HEK293 (cell line): ENCODE measurements around the gene BCDIN3D.

Experiments used
- CTCF ChIA-PET: fragments of 350-600 bp; formaldehyde crosslinking; extraction: SDS; loops from one replicate; lab custom pipeline; 2021; ENCODE audit warnings: antibody characterized with exemption; lab: Yijun Ruan, JAX
- POLR2A ChIA-PET: fragments of 300-600 bp; formaldehyde crosslinking; extraction: SDS; loops from one replicate; lab custom pipeline; 2020; ENCODE audit warnings: antibody characterized with exemption, inconsistent platforms; lab: Yijun Ruan, JAX
- H3K27ac ChIP-seq: fragments of 200-500 bp; sonication (Bioruptor generic); 2 replicates; pipeline ENCODE4 v1.5.1; 2014; ENCODE audit warnings: low read depth, low read length, control low read depth, inconsistent platforms; ENCODE audit errors: extremely low read depth
- H3K36me3 ChIP-seq, 2 experiments: fragments of 200-500 bp in 1 of 2; sonication (Bioruptor generic) in 1 of 2; 1 replicate in 1 of 2; 2 replicates in 1 of 2; pipeline ENCODE4 v1.5.1; 2014 to 2017; ENCODE audit warnings: inconsistent platforms in 2 of 2, low read length in 2 of 2; ENCODE audit not compliant: control insufficient read depth in 2 of 2, insufficient read depth in 1 of 2
- H3K4me1 ChIP-seq: fragments of 200-500 bp; sonication (Bioruptor generic); 2 replicates; pipeline ENCODE4 v1.5.1; 2014; ENCODE audit warnings: mild to moderate bottlenecking, low read length, inconsistent platforms; ENCODE audit not compliant: control insufficient read depth, insufficient read depth
- H3K4me3 ChIP-seq: 2 replicates; pipeline ENCODE4 v1.5.1; 2011; ENCODE audit warnings: low read depth, mild to moderate bottlenecking, control low read depth, low read length, moderate library complexity
- H3K9me3 ChIP-seq: fragments of 200-500 bp; sonication (Bioruptor generic); 2 replicates; pipeline ENCODE4 v1.5.1; 2014; ENCODE audit warnings: low read depth, low read length, inconsistent platforms; ENCODE audit not compliant: control insufficient read depth, insufficient read depth
- GLIS2 ChIP-seq: fragments of 450-650 bp; formaldehyde crosslinking; IDR thresholded peaks from 2 replicates; pipeline ENCODE4 v1.5.1; 2016; ENCODE audit warnings: missing biosample characterization, missing genetic modification characterization
- KLF1 ChIP-seq: fragments of 450-650 bp; formaldehyde crosslinking; IDR thresholded peaks from 2 replicates; pipeline ENCODE4 v1.5.1; 2016; ENCODE audit warnings: missing biosample characterization, missing genetic modification characterization
- YY1 ChIP-seq: fragments of 450-650 bp; formaldehyde crosslinking; IDR thresholded peaks from 2 replicates; pipeline ENCODE4 v1.5.1; 2018; ENCODE audit warnings: missing biosample characterization, missing genetic modification characterization
- ZNF274 ChIP-seq, 2 experiments: fragments of 200-500 bp in 1 of 2; fragments of 450-650 bp in 1 of 2; sonication (Bioruptor generic) in 1 of 2; formaldehyde crosslinking in 1 of 2; IDR thresholded peaks; 2 replicates each; pipeline versions ENCODE4 v1.5.1 to v1.6.1; 2014 to 2016; ENCODE audit warnings: borderline replicate concordance in 1 of 2, inconsistent platforms in 1 of 2, low read length in 1 of 2, missing biosample characterization in 1 of 2, missing genetic modification characterization in 1 of 2
- ZNF341 ChIP-seq: fragments of 450-650 bp; formaldehyde crosslinking; IDR thresholded peaks from 2 replicates; pipeline ENCODE4; 2016; ENCODE audit warnings: low read depth, missing biosample characterization, missing genetic modification characterization
- ZNF707 ChIP-seq: fragments of 450-650 bp; formaldehyde crosslinking; IDR thresholded peaks from 2 replicates; pipeline ENCODE4 v1.5.1; 2016; ENCODE audit warnings: missing biosample characterization, missing genetic modification characterization
- ZNF791 ChIP-seq: fragments of 450-650 bp; formaldehyde crosslinking; IDR thresholded peaks from 2 replicates; pipeline ENCODE4 v1.5.1; 2016; ENCODE audit warnings: missing biosample characterization, missing genetic modification characterization
- ZNF792 ChIP-seq: fragments of 450-650 bp; formaldehyde crosslinking; IDR thresholded peaks from 2 replicates; pipeline ENCODE4 v1.5.1; 2016; ENCODE audit warnings: missing biosample characterization, missing genetic modification characterization
- TF ChIP-seq, protein P1 (sequence below): fragments of 450-650 bp; formaldehyde crosslinking; IDR thresholded peaks from 2 replicates; pipeline ENCODE4 v1.5.1; 2016; ENCODE audit warnings: missing biosample characterization, missing genetic modification characterization
- TF ChIP-seq, protein P2 (sequence below): fragments of 450-650 bp; formaldehyde crosslinking; IDR thresholded peaks from 2 replicates; pipeline ENCODE4 v1.5.1; 2016; ENCODE audit warnings: missing biosample characterization, missing genetic modification characterization, borderline replicate concordance
- TF ChIP-seq, protein P3 (sequence below): fragments of 450-650 bp; formaldehyde crosslinking; IDR thresholded peaks from 2 replicates; pipeline ENCODE4 v1.5.1; 2016; ENCODE audit warnings: missing biosample characterization, missing genetic modification characterization

BCDIN3D gene

DNA sequence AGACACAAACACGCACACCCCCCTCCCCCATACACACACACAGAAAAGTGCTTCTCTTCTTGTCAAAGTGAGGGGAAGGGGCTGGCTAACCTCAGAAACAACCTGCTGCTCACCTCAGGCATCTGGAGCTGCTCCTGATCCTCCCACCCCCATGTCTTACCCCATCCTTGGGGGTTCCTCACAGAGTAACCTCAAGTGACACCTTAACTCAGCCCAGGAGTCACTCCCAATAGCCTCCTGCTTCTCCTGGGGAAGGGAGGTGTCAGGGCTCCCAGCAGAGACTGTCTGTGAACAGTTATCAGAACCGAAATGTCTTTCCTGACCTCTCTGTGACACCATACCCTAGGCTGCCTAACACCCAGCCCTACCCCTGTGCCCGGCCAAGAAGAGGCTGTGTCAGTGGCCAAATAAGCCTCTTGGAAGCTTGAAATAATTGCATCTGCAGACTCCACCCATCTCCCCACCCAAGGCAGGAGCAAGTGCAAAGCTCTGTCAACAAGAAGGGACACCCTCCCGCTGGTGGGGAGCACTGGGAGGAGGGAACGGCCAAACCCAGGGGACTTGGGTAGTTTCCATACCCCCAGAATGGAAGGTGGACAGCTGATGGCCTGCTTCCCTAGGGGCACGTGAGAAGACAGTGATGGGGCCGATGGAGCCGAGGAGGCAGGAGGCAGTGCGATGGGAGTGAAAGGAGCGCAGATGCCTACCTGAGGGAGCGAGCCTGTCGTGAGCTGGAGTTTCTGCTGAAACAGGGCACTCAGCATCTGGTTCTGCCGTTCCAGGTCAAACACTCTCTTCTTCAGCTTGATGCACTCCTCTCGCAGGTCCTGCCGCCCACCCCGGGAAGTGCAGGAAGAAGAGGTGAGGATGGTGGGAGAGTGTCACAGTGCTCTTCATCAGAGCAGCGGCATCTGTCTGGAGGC, 41.5 kb downstream of the BCDIN3D start:
- TF ChIP-seq ZNF791 (tag by site-specific recombination) (no peak), KLF1 (tag by site-specific recombination) (peak; percentile 76), ZNF341 (tag by site-specific recombination) (0 out of 2 replicates have a peak, but pooled peaks have one; percentile 24)
- TF ChIP-seq, protein P1, sequence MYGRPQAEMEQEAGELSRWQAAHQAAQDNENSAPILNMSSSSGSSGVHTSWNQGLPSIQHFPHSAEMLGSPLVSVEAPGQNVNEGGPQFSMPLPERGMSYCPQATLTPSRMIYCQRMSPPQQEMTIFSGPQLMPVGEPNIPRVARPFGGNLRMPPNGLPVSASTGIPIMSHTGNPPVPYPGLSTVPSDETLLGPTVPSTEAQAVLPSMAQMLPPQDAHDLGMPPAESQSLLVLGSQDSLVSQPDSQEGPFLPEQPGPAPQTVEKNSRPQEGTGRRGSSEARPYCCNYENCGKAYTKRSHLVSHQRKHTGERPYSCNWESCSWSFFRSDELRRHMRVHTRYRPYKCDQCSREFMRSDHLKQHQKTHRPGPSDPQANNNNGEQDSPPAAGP (tag by site-specific recombination): 0 out of 2 replicates have a peak, but pooled peaks have one; percentile 43
- Histone ChIP-seq H3K9me3 (no peaks in the 10 kb centered on the region), H3K4me1 (no peaks in the 10 kb centered on the region), H3K27ac (peak overlapping the region; percentile 22; the same call in 1 of the 2 replicates), H3K36me3 (peaks cover 0 to 93% of the 10 kb centered on the region in 2 experiments; a peak in 2 of 3 replicates), H3K4me3 (no peak overlapping the region)
- ChIA-PET POLR2A (no interaction called here), CTCF (interaction anchor here (0.5 to 0.7 kb wide), 3 partner anchors 19 to 180 kb away, joined by 3 read pairs; no protein-coding TSS in a partner anchor)

DNA sequence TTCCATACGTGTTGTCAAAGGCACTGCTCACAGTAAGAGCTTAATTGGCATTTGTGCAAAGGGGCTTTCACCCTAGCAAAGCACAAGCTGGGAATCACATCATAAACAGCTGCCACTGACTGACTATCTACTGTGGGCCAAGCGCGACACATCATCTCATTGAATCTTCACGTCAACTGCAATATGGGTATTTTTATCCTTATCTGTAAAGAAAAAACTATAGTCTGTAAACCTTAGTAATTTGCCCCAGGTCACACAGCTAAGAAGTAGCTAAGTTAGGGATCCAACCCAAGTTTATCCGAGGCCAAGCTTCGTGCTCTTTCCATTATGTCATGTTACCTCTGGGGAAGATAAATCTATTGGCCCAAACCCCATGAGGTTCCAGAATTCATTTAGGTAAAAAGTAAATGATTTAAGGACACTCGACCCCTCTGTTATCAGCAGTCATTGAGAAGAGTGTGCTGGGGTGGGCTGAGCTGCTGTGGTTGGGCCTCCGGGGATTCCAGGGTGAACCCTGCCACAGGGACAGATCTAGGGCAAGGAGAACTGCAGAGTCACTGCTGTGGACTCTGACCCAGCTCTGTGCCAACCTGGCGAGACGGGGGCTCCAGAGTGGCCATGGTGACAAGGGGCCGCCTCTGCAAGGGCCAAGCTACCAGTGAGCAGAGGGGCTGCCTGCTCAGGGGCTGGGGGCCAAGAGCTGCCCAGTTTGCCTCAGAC, 42.3 kb downstream of the BCDIN3D start:
- H3K4me3 ChIP-seq: no peak overlapping the region
- ChIA-PET CTCF (interaction anchor here (0.5 to 0.8 kb wide), 5 partner anchors 10 to 39 kb away, joined by 3 to 7 read pairs (median 3); no protein-coding TSS in a partner anchor), POLR2A (no interaction called here)

DNA sequence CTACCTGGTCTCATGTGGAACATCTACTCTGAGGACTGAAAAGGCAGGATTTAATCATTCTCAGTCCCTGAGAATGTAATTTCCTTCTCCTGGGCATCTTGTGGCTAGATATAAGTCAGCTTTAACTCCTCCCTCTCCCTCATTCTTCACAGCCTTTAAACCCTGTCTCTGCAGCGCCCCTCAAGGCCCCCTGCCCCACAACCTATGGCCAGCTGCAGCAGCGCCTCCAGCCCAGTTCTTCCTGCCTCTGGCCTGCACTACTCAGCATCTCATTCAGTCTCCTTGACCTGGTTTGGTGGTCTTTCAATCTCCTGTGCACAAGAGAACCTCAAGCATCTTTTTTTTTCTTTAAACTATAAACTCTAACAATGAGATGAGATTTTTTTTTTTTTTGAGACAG, 44.0 kb downstream of the BCDIN3D start:
- POLR2A ChIA-PET: interaction anchor here (0.6 kb wide), 3 partner anchors 29 to 437 kb away, joined by 3 read pairs; partner anchors contain the start of gene NCKAP5L
- Histone ChIP-seq H3K4me1 (no peaks in the 10 kb centered on the region), H3K36me3 (peaks cover 0 to 91% of the 10 kb centered on the region in 2 experiments; a peak in 2 of 3 replicates)

More for the DNA sequence above, 42.3 kb downstream of the BCDIN3D start:
- Histone ChIP-seq H3K4me1 (no peaks in the 10 kb centered on the region), H3K9me3 (no peaks in the 10 kb centered on the region), H3K36me3 (peaks cover 0 to 91% of the 10 kb centered on the region in 2 experiments; a peak in 2 of 3 replicates), H3K27ac (no peak overlapping the region)
- TF ChIP-seq GLIS2 (no peak), ZNF274 (IDR thresholded peaks at IDR 0.05; ENCODE audit: low read length) (no peak), ZNF274 (tag by site-specific recombination; IDR thresholded peaks at IDR 0.05; ENCODE audit: borderline replicate concordance) (no peak), YY1 (tag by site-specific recombination) (no peak), ZNF792 (tag by site-specific recombination) (no peak), ZNF707 (tag by site-specific recombination) (no peak)
- TF ChIP-seq, protein P2, sequence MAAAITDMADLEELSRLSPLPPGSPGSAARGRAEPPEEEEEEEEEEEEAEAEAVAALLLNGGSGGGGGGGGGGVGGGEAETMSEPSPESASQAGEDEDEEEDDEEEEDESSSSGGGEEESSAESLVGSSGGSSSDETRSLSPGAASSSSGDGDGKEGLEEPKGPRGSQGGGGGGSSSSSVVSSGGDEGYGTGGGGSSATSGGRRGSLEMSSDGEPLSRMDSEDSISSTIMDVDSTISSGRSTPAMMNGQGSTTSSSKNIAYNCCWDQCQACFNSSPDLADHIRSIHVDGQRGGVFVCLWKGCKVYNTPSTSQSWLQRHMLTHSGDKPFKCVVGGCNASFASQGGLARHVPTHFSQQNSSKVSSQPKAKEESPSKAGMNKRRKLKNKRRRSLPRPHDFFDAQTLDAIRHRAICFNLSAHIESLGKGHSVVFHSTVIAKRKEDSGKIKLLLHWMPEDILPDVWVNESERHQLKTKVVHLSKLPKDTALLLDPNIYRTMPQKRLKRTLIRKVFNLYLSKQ (tag by site-specific recombination): no peak

More for the DNA sequence above, 44.0 kb downstream of the BCDIN3D start:
- no peaks in the 10 kb centered on the region for H3K9me3 ChIP-seq
- TF ChIP-seq, protein P3, sequence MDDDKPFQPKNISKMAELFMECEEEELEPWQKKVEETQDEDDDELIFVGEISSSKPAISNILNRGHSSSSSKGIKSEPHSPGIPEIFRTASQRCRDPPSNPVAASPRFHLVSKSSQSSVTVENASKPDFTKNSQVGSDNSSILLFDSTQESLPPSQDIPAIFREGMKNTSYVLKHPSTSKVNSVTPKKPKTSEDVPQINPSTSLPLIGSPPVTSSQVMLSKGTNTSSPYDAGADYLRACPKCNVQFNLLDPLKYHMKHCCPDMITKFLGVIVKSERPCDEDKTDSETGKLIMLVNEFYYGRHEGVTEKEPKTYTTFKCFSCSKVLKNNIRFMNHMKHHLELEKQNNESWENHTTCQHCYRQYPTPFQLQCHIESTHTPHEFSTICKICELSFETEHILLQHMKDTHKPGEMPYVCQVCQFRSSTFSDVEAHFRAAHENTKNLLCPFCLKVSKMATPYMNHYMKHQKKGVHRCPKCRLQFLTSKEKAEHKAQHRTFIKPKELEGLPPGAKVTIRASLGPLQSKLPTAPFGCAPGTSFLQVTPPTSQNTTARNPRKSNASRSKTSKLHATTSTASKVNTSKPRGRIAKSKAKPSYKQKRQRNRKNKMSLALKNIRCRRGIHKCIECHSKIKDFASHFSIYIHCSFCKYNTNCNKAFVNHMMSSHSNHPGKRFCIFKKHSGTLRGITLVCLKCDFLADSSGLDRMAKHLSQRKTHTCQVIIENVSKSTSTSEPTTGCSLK: no peak
- CTCF ChIA-PET: interaction anchor here (0.8 to 1.6 kb wide), 2 partner anchors 21 to 40 kb away, joined by 7 read pairs; no protein-coding TSS in a partner anchor
- H3K4me3 ChIP-seq: no peak overlapping the region
- H3K27ac ChIP-seq: no peak overlapping the region
